H1 (cell line): ENCODE results near the gene C2orf74. TPM values are rescaled to one million over a fixed set of nuclear protein-coding genes. Genes with fewer than 3 reads are reported as not detected.

Experiments used
- ATF3 ChIP-seq: IDR thresholded peaks from 2 replicates; pipeline ENCODE4 v1.6.1; 2011; ENCODE audit warnings: low read depth, mild to moderate bottlenecking, low read length; ENCODE audit not compliant: insufficient read depth
- CBX5 ChIP-seq: fragments of 300-800, 300-1000 bp; sonication (generic); IDR thresholded peaks from 2 replicates; pipeline ENCODE4 v1.7.1; 2016; ENCODE audit warnings: antibody characterized with exemption, low read length, low read depth
- CBX8 ChIP-seq: fragments of 300-800, 300-1000 bp; sonication (generic); IDR thresholded peaks from 2 replicates; pipeline ENCODE4 v1.7.1; 2016; ENCODE audit warnings: low read depth, low read length, borderline replicate concordance
- CHD7 ChIP-seq: fragments of 300-600 bp; sonication (generic); IDR thresholded peaks from 2 replicates; pipeline ENCODE4 v1.7.1; 2012; ENCODE audit warnings: low read length, moderate library complexity, mild to moderate bottlenecking, inconsistent platforms; ENCODE audit not compliant: insufficient replicate concordance
- GABPA ChIP-seq: IDR thresholded peaks from 2 replicates; pipeline ENCODE4 v1.6.1; 2011; ENCODE audit warnings: mild to moderate bottlenecking, low read length, moderate library complexity, borderline replicate concordance; ENCODE audit not compliant: insufficient read depth
- RNF2 ChIP-seq: fragments of 200-900, 300-1000 bp; sonication (generic); IDR thresholded peaks from 2 replicates; pipeline ENCODE4 v1.7.1; 2016; ENCODE audit warnings: borderline replicate concordance, low read depth, mild to moderate bottlenecking, antibody characterized with exemption, low read length; ENCODE audit not compliant: poor library complexity, severe bottlenecking; ENCODE audit errors: missing control alignments
- polyA plus RNA-seq, 7 experiments: library from polyadenylated mRNA; depleted of rRNA in 3 of 7; stranded (reverse) in 5 of 7; unstranded in 2 of 7; fragments of >200 nt in 5 of 7; fragments of 200-250 nt in 2 of 7; gene quantifications; 1 replicate in 5 of 7; 2 replicates in 1 of 7; 4 replicates in 1 of 7; pipeline versions ENCODE4 v1.2.1 to v1.2.3, GENCODE V29; 2011 to 2013; ENCODE audit warnings: missing spikeins in 2 of 7, mixed read lengths in 2 of 7
- total RNA-seq: library from RNA; stranded (reverse); fragmentation: NEBNext Ultra II Directional; extraction: Animal tissue kit (Norgen Biotek cat#: 25700); gene quantifications from 2 replicates; pipeline ENCODE4 v1.2.1, GENCODE V29; 2021

Gene C2orf74
- total and polyA plus RNA-seq, 2 of the 8 experiments (the other 6 are each of a cell fraction or from before 2014, with no cell fraction given) = 2.6 to 9.3 TPM

DNA sequence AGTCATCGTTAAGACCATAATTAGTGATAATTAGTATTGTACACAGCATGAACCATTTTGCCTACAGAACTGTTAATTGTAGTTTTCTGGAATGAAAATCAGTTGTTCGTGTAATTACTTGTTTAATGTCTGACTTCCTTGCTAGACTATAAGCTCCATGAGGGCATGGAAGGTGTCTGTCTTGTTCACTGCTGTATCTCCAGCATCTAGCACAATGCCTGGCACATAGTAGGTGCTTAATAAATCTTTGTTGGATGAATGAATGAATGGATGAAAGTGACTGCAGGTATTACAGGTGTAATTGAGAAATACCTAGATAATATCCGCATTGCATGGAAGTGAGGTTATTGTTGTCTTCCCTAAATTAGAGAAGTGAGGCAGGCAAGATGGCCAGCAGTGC lies 21.8 kb downstream of the C2orf74 start (continued):
- TF ChIP-seq CBX8 = no peak
- no peak for TF ChIP-seq CBX5
- no peak for TF ChIP-seq GABPA
- no peak for TF ChIP-seq RNF2
- TF ChIP-seq CHD7 = no peak
- no peak for TF ChIP-seq ATF3
